GM10266 (cell line): Measurements from ENCODE around the gene FOS.

Experiments
- DNase-seq: peaks from one replicate; pipeline ENCODE4 v3.0.0; 2012; ENCODE audit errors: extremely low spot score
- CTCF ChIP-seq: IDR thresholded peaks from 2 replicates; pipeline ENCODE4 v1.5.1; 2012; ENCODE audit warnings: mild to moderate bottlenecking, low read depth; ENCODE audit not compliant: control insufficient read depth, insufficient read depth; ENCODE audit errors: missing control alignments

Gene FOS

GRCh38 chr14:75283833-75284563 lies 5.4 kb downstream of the FOS start:
- DNase-seq = no peak
- no peak for TF ChIP-seq CTCF

DNA sequence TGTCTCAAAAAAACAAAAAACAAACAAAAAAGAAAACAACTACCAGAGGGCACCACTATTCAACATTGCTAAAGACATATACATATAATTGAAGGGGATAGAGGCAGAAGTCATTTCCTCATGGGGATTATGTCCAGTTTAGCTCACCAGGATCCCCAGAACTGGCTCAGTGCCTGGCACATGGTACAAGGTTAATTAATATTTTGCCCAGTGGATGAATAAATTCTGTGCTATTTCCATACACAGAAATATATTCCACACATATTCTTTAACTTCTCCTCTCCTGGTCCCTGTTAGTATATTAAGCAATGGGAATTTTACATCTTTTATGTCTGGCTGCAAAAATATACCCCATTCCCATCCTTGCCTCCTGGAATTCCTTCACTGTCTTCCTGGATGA lies 6.7 kb downstream of the FOS start:
- no peak for DNase-seq
- no peak for TF ChIP-seq CTCF

DNA sequence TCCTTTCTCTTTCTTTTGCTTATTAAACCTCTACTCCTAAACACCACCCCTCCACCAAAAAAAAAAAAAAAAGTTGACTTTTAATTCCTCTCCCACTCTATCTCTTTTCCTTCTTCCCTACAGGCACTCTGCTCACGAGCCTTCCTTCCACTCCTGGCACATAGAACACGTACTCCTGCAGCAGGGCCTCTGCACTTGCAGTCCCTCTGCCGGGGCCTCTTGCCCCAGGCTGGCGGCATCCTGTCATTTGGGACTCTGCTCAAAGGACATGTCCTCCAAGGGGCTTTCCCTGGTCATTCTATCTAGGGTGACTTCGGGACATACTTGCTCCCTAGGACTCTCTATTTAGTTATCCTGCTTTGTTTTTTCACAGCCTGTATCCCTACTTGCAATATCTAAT lies 7.7 kb downstream of the FOS start:
- no peak for DNase-seq
- TF ChIP-seq CTCF = no peak

DNA sequence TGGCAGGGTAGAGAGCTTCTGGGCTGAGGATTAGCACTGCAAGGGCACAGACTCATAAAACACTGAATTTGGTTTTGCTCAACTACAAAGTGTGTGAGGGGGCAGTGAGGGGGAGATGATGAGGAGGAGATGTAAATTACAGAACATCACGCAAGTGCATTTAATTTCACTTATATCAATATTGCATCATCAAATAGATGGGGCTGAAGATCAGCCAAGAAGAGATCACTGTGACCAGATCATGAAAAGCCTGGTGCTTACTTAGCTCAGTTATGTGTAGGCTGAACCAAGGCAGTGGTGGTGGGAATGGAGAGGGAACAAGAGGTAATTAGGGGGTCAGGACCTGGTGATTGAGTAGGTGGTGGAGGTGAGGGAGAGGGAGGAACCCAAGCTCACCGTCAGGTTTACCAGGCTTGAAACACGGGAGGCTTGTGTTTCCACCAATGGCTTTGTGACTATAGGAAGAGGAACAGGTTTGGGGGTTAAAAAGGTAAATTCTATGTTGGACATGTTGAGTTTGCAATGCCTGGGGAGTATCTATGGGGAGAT lies 11.3 kb downstream of the FOS start:
- no peak for TF ChIP-seq CTCF
- no peak for DNase-seq

- no peak for DNase-seq
These were observed 12.2 kb downstream of the FOS start for GRCh38 chr14:75290851-75291250.

GRCh38 chr14:75291331-75291730 lies 12.7 kb downstream of the FOS start:
- no peak for TF ChIP-seq CTCF
- no peak for DNase-seq

More at GRCh38 chr14:75290851-75291250, 12.2 kb downstream of the FOS start:
- TF ChIP-seq CTCF = no peak

DNA sequence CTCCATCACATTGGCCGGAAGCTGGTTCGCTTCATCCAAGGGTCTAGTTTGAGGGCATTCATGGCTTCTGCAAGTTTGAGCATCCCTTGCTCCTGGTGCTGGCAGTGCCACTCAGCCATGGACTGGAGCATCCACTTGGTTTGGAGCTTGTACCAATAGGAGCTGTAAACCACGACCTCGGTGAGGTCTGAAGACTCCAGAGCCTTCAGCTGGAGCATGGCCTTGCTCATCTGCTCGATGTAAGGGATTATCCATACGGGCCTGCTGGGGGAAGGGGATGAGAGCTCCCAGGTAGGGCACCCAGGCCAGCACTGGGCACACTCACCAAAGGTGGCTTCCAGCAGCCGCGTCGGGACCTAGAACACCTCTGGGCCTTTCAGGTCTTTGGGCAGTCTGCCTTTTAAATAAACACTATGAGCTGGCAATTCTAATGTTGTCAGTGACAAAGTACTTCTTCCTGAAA lies 13.5 kb downstream of the FOS start:
- no peak for DNase-seq

More for the DNA sequence above, 13.5 kb downstream of the FOS start:
- no peak for TF ChIP-seq CTCF
